Adrenal gland (tissue), 12 donors: ENCODE measurements around the gene PEX1. TPM values are rescaled to one million over a fixed set of nuclear protein-coding genes. Genes with fewer than 3 reads are reported as not detected.
A peak's percentile ranks its signal among the peaks of the same experiment; 100 is the strongest.
"Not testable (repeated sequence)": the region's sequence is repeated elsewhere in the genome, so short reads cannot be mapped to it uniquely, and the experiment has no call there.

Experiments used
- DNase-seq, 7 donors: peaks; one replicate each; pipeline ENCODE4 v3.0.0-alpha.2; 2019 to 2020
- H3K27ac ChIP-seq, 5 donors: fragments of 200-600 bp; sonication (generic) in 4 of 5; 1 replicate in 3 of 5; 2 replicates in 2 of 5; pipeline versions ENCODE4 v1.5.1 to v1.8.0; 2016 to 2020; ENCODE audit warnings: mild to moderate bottlenecking in 1 of 5
- H3K27me3 ChIP-seq: fragments of 200-600 bp; 2 replicates; pipeline ENCODE4 v1.8.0; 2021
- H3K36me3 ChIP-seq, 2 donors: fragments of 200-600 bp; replicated peaks in 1 of 2; 1 replicate in 1 of 2; 2 replicates in 1 of 2; pipeline versions ENCODE4 v1.5.1 to v1.8.0; 2018 to 2022
- H3K4me1 ChIP-seq, 2 donors: fragments of 200-600 bp; replicated peaks in 1 of 2; 1 replicate in 1 of 2; 2 replicates in 1 of 2; pipeline versions ENCODE4 v1.5.1 to v1.8.0; 2018 to 2021
- H3K4me3 ChIP-seq, 4 donors: fragments of 200-600 bp; sonication (generic) in 3 of 4; one replicate each; pipeline ENCODE4 v1.5.1; 2016 to 2018
- H3K9me3 ChIP-seq, 3 donors: fragments of 200-600 bp; sonication (generic) in 1 of 3; replicated peaks in 1 of 3; 1 replicate in 2 of 3; 2 replicates in 1 of 3; pipeline versions ENCODE4 v1.5.1 to v1.8.0; 2016 to 2021
- POLR2A ChIP-seq, 2 donors: fragments of 450-650 bp; IDR thresholded peaks; one replicate each; pipeline ENCODE4 v1.6.1; 2017; ENCODE audit warnings: antibody characterized with exemption in 2 of 2, mild to moderate bottlenecking in 2 of 2, moderate library complexity in 1 of 2
- WGBS, 4 donors: extraction: QIAGEN DNeasy Blood & Tissue Kit in 2 of 4; methylation state at CpG; one replicate each; pipeline versions ENCODE4 v1.1.5 to v1.1.7; 2013 to 2017; 5-methylcytosine and 5-hydroxymethylcytosine counted together
- intact Hi-C, 2 donors: fragments of 100-400 bp; cut with DNase I; formaldehyde crosslinking; loops; one replicate each; pipeline versions ENCODE4 v1.14.1 to v1.15.0; 2022 to 2023
- polyA plus RNA-seq, 3 donors: library from polyadenylated mRNA; stranded (reverse); fragments of 200-250 nt in 2 of 3; fragments of 350-450 nt in 1 of 3; fragmentation: Illumina TruSeq in 1 of 3; extraction: RNeasy Lipid Tissue Mini Kit (QIAGEN cat#74804) in 1 of 3; gene quantifications; one replicate each; pipeline ENCODE4 v1.2.3, GENCODE V29; 2013 to 2014
- total RNA-seq, 9 donors: library from RNA; depleted of rRNA in 4 of 9; stranded (reverse); fragments of >200 nt in 4 of 9; fragments of 120-200 nt in 1 of 9; fragmentation: NEBNext Ultra II Directional in 1 of 9; extraction: Animal tissue kit (Norgen Biotek cat#: 25700) in 1 of 9; gene quantifications; one replicate each; pipeline versions ENCODE4 v1.1.0 to v1.2.4, GENCODE V29; 2013 to 2023
- TF ChIP-seq, protein P1 (sequence below), 6 experiments: fragments of 450-650 bp in 4 of 6; fragments of 200-600 bp in 2 of 6; sonication (generic) in 1 of 6; IDR thresholded peaks; 1 replicate in 5 of 6; 2 replicates in 1 of 6; pipeline versions ENCODE4 v1.5.1 to v1.8.0; 2016 to 2021; ENCODE audit warnings: antibody characterized with exemption in 6 of 6, mild to moderate bottlenecking in 2 of 6, moderate library complexity in 1 of 6
- donor health status: healthy with polysubstance abuse.
- donor health status: Bipolar disorder and iron deficiency.
- donor health status: DM: yes; HTN: yes; CAD: no.
- donor health status: DM: no; HTN: no; CAD: no.
- donor health status: DM: no; HTN: no; CAD: no.
- donor health status: DM: yes; HTN: yes; CAD: no.

The PEX1 gene
- total and polyA plus RNA-seq, 12 donors, result 7.4 to 33.2 (median 16.4) TPM

- Histone ChIP-seq H3K27me3 (no peaks in the 10 kb centered on the region), H3K9me3 (peaks cover 0 to 6% (median 0%) of the 10 kb centered on the region in 3 donors), H3K4me1 (no peaks in the 10 kb centered on the region), H3K27ac (no peak overlapping the region), H3K4me3 (no peak overlapping the region), H3K36me3 (peaks cover 0 to 78% of the 10 kb centered on the region in 2 donors)
- TF ChIP-seq POLR2A (IDR thresholded peaks at IDR 0.05), result no peak
- TF ChIP-seq, protein P1, sequence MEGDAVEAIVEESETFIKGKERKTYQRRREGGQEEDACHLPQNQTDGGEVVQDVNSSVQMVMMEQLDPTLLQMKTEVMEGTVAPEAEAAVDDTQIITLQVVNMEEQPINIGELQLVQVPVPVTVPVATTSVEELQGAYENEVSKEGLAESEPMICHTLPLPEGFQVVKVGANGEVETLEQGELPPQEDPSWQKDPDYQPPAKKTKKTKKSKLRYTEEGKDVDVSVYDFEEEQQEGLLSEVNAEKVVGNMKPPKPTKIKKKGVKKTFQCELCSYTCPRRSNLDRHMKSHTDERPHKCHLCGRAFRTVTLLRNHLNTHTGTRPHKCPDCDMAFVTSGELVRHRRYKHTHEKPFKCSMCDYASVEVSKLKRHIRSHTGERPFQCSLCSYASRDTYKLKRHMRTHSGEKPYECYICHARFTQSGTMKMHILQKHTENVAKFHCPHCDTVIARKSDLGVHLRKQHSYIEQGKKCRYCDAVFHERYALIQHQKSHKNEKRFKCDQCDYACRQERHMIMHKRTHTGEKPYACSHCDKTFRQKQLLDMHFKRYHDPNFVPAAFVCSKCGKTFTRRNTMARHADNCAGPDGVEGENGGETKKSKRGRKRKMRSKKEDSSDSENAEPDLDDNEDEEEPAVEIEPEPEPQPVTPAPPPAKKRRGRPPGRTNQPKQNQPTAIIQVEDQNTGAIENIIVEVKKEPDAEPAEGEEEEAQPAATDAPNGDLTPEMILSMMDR (IDR thresholded peaks at IDR 0.05), result no peak
- DNase-seq, result no peak
- 83 to 93% (median 87%) methylated on average over 2 of the region's 2 CpGs for whole genome bisulfite sequencing, 4 donors
- intact Hi-C loops, result no loop called here
Measured at GRCh38 chr7:92496876-92497275, 31.4 kb downstream of the PEX1 start.

- TF ChIP-seq POLR2A (IDR thresholded peaks at IDR 0.05), result no peak
- TF ChIP-seq, protein P1 (IDR thresholded peaks at IDR 0.05), result no peak
- 47 to 67% (median 50%) methylated on average over 1 of the region's 1 CpG for WGBS, 4 donors
- intact Hi-C loops, result no loop called here
- peak in 5 of 7 donors; percentile 17 to 59 (median 46) for DNase-seq
- H3K9me3 ChIP-seq, result no peaks in the 10 kb centered on the region
- no peaks in the 10 kb centered on the region for H3K27me3 ChIP-seq
- peaks cover 0 to 56% of the 10 kb centered on the region in 2 donors for H3K36me3 ChIP-seq
- peaks cover 0 to 4% of the 10 kb centered on the region in 2 donors for H3K4me1 ChIP-seq
- H3K27ac ChIP-seq, result no peak overlapping the region
- H3K4me3 ChIP-seq, result no peak overlapping the region
Measured at GRCh38 chr7:92489634-92490033, 38.7 kb downstream of the PEX1 start.

- H3K4me1 ChIP-seq, result peaks cover 0 to 4% of the 10 kb centered on the region in 2 donors
- no peaks in the 10 kb centered on the region for H3K27me3 ChIP-seq
- no peak overlapping the region for H3K27ac ChIP-seq
- intact Hi-C loops, result no loop called here
- no peaks in the 10 kb centered on the region for H3K9me3 ChIP-seq
- DNase-seq, result no peak
- peaks cover 0 to 41% of the 10 kb centered on the region in 2 donors for H3K36me3 ChIP-seq
- TF ChIP-seq POLR2A (IDR thresholded peaks at IDR 0.05), result no peak
- no peak overlapping the region for H3K4me3 ChIP-seq
Measured at GRCh38 chr7:92487804-92488203, 40.5 kb downstream of the PEX1 start.

- no peak overlapping the region for H3K4me3 ChIP-seq
- peaks cover 0 to 4% of the 10 kb centered on the region in 2 donors for H3K4me1 ChIP-seq
- no peak for TF ChIP-seq POLR2A (IDR thresholded peaks at IDR 0.05)
- TF ChIP-seq, protein P1 (IDR thresholded peaks at IDR 0.05), result no peak
- no peaks in the 10 kb centered on the region for H3K27me3 ChIP-seq
- H3K27ac ChIP-seq, result no peak overlapping the region
- H3K36me3 ChIP-seq, result peaks cover 0 to 23% of the 10 kb centered on the region in 2 donors
- intact Hi-C loops, result no loop called here
- no peaks in the 10 kb centered on the region for H3K9me3 ChIP-seq
- WGBS, 4 donors, result 86 to 95% (median 89%) methylated on average over 2 of the region's 2 CpGs
- DNase-seq, result no peak
Measured at GRCh38 chr7:92485974-92486373, 42.3 kb downstream of the PEX1 start.

DNA sequence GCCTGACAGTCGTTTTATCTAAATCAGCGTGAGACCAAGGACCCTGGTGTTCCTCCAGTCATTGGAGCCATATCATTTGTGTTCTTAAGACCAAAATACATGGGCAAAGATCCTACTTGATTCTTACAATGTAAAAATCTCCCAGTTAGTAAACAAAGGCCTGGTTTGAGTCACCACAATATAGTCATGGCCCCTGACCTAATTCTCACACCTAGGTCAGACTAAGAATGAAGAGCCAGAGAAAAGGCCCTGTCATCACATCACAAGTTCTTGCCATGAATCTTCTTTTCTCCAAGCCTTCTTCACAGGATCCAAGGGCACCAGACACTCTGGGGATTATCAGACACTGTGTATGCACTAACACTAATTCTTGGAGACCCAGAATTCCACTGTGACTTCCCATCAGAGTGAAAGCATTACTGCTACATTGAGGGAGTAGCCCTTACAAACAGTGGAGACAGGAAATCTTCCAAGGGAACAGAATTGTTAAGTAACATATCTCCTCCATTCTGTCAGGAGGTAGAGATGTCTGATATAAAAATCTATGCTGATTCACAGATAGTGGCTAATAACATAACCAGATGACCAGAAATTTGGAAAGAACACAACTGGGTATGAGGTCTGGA lies 42.9 kb downstream of the PEX1 start:
- TF ChIP-seq, protein P1 (IDR thresholded peaks at IDR 0.05), result no peak
- TF ChIP-seq POLR2A (IDR thresholded peaks at IDR 0.05), result no peak
- Histone ChIP-seq H3K27me3 (no peaks in the 10 kb centered on the region), H3K36me3 (peaks cover 0 to 18% of the 10 kb centered on the region in 2 donors), H3K4me3 (no peak overlapping the region), H3K4me1 (peaks cover 0 to 4% of the 10 kb centered on the region in 2 donors), H3K9me3 (no peaks in the 10 kb centered on the region), H3K27ac (peak overlapping the region in 1 of 5 donors; percentile 31)
- intact Hi-C loops, result no loop called here
- DNase-seq, result no peak
- 90 to 100% (median 94%) methylated on average over 2 of the region's 2 CpGs for WGBS, 4 donors

DNA sequence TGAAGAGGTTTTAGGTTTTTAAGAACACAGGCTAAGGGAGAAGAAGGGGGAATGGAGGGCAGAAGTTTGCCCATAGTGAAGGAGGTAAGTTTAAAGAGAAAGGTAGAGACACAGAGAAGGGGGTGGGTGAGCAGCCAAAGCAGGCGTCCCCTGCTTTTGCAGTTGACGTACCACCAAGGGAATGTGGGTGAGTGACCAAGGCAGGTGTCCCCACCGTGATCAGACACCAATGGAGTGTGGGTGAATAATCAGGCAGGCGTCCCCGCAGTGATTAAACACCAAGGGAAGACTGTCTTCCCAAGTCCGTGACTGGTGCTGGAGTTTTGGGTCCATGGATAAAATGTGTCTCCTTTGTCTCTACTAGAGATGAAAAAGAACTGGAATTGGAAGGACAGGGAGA lies 44.1 kb downstream of the PEX1 start:
- H3K9me3 ChIP-seq, H3K27ac ChIP-seq, H3K4me3 ChIP-seq, H3K4me1 ChIP-seq, intact Hi-C loops, H3K27me3 ChIP-seq, DNase-seq: not testable (repeated sequence)
- WGBS, 4 donors, result 93 to 98% (median 97%) methylated on average over 6 of the region's 6 CpGs
- peaks cover 0 to 18% of the 10 kb centered on the region in 2 donors for H3K36me3 ChIP-seq

DNA sequence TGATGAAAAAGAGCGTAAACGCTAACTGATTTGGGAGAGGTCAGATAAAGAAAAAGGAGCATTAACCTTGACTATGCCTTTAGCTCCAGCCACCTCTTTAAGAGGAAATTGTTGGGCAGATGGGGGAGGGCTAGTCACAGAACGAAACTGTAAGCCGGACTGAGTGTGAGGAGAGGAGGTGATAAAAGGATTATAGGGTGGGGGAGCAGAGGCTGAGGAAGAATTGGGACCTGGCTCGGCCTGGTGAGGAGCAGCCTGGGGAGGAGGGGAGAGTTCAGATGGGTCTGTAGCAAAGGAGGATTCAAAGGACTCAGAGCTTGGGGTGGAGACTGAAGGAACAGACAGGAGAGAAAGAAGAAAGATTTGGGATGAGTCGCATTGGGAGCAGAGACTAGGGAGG lies 44.7 kb downstream of the PEX1 start:
- H3K4me1 ChIP-seq, H3K27ac ChIP-seq, DNase-seq, H3K9me3 ChIP-seq, intact Hi-C loops, H3K4me3 ChIP-seq, H3K27me3 ChIP-seq: not testable (repeated sequence)
- H3K36me3 ChIP-seq, result peaks cover 0 to 18% of the 10 kb centered on the region in 2 donors
- WGBS, 4 donors, result 85 to 90% (median 88%) methylated on average over 6 of the region's 6 CpGs
